ENCODE results near the gene PIAS2.
"Not testable (repeated sequence)": the region's sequence is repeated elsewhere in the genome, so short reads cannot be mapped to it uniquely, and the experiment has no call there.

Gene PIAS2

DNA sequence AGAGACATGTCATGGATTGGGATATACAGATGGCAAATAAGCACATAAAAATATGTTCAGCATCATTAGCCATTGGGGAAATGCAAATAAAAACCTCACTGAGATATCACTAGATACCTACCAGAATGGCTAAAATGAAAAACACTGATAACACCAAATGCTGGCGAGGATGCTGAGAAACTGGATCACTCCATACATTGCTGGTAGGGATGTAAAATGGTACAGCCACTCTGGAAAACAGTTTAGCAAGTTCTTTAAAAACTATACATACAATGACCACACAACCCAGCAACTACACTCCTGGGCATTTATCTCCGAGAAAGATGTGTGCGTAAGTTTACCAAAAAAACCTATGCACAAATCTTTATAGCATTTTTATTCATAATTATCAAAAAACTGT lies 13.9 kb downstream of the PIAS2 start:
- DNase-seq (ENCODE audit: low read depth): no peak

DNA sequence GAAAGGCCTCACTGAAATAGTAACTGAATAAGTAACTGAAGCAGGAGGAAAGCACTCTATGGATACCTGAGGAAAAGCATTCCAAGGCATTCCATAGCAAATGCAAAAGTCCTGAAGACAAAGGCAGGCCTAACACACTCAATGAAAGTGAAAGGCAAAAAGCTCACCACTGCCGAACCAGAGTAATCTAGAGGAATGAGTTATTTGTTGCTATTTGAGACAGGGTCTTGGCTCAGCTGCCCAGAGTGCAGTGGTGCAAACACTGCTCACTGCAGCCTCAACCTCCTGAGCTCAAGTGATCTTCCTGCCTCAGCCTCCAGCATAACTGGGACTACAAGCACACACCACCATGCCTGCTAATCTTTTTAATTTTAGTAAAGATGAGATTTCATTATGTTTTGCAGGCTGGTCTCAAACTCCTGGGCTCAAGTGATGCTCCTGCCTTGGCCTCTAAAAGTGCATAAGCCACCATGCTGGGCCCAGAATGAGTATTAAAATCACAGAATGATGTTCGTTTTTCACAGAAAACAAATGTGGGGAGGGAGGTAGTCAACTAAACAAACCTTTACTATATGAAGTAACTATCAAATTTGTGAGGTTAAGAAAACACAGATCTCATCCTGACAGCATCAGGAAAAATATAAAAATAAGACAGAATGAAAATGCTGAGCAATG lies 17.9 kb downstream of the PIAS2 start:
- no peak for DNase-seq (ENCODE audit: low read depth)

DNA sequence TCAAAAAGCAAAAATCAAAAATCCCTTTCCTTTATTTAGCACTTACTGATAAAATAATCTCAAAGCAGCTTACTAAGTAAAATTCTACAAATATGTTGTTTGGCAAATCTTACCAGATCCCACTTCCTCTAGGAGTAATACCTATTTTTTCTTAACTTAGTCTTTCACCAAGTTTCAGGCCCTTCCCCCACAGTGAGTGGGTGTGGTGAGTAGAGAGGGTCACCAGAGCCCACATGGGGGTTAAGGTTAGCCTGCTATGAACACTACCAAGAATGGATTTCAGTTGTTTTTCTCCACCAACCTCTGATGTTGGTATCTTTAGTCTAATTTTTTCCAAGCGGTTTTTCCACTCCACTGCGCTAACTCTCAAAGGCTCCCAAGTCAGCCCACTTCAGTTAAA lies 23.2 kb downstream of the PIAS2 start:
- no peak for DNase-seq (ENCODE audit: low read depth)

- no peak for DNase-seq (ENCODE audit: low read depth)
Measured at GRCh38 chr18:46893360-46893759, 23.9 kb downstream of the PIAS2 start.

- no peak for DNase-seq (ENCODE audit: low read depth)
Measured at GRCh38 chr18:46892842-46893241, 24.5 kb downstream of the PIAS2 start.

DNA sequence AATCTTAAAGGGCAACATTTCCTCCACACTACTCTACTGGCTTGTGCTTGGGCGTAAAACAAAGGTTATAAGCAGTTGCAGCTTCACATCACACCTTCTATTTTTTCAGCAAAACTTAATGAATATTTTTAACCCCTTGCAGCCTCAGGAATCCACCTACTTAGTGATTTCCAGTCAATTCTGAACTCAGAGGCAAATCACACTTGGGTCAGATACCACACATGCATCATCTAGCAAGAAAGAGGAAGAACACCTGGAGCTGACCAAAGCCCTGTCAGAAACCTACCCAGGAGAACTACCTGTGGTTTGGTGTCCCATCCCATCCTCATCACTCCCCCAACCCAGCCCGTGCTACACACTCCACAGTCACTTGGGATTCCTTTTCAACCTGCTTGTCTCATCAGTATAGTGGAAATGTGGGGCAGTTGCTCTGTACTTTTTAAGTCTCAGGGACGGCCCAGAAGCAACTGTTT lies 25.5 kb downstream of the PIAS2 start:
- no peak for DNase-seq (ENCODE audit: low read depth)

- no peak for DNase-seq (ENCODE audit: low read depth)
Measured at GRCh38 chr18:46888965-46889364, 28.3 kb downstream of the PIAS2 start.

DNA sequence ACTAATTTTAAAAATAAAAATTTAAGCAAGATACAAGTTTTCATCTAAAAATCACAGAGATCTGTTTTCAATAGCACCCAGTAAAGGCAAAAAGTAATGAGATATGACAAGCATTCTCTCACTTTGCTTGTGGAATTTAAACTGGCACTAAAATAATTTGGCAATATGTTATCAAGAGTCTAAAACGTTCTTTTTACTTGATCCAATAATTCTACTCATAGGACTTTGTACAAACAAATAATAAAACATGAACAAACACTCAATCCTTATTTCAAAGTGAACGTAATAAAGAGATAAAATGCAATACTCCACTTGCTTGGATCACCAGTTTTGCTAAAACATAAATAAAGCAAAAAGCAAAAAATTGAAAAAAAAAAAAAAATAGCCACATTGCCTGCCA lies 30.4 kb downstream of the PIAS2 start:
- no peak for DNase-seq (ENCODE audit: low read depth)

GRCh38 chr18:46883180-46883579 lies 34.1 kb downstream of the PIAS2 start:
- no peak for DNase-seq (ENCODE audit: low read depth)

DNA sequence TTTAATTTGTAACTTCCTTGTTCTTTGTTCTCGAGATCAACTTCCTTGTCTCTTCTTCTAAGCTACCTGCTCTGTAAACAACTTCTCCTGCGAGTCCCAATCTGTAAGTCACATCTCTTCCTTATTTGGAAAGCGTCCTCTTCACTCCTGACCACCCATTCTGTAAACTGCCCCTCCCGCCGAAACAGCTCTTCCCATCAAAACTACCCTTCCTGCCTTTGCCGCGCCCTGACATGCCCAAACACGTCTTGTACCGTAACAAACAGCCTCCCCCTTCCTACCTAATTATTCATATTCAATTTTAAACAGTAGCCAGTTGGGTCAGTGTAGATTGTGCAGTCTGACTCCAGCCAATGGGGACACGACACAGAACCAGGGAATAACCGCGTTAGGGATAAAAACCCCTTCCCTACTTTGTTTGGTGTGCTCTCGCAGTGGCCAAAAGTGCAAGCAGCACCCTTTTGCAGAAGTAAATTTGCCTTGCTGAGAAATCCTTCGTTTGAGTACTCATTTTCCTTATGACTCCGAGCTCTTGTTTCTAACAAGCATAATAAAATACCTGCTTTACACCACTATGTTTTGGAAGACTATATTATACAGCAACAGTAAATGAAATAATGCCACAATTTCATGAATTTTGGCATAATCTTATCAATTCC lies 39.8 kb downstream of the PIAS2 start:
- no peak for DNase-seq (ENCODE audit: low read depth)

GRCh38 chr18:46868169-46868921 lies 49.0 kb downstream of the PIAS2 start:
- no peak for DNase-seq (ENCODE audit: low read depth)

DNA sequence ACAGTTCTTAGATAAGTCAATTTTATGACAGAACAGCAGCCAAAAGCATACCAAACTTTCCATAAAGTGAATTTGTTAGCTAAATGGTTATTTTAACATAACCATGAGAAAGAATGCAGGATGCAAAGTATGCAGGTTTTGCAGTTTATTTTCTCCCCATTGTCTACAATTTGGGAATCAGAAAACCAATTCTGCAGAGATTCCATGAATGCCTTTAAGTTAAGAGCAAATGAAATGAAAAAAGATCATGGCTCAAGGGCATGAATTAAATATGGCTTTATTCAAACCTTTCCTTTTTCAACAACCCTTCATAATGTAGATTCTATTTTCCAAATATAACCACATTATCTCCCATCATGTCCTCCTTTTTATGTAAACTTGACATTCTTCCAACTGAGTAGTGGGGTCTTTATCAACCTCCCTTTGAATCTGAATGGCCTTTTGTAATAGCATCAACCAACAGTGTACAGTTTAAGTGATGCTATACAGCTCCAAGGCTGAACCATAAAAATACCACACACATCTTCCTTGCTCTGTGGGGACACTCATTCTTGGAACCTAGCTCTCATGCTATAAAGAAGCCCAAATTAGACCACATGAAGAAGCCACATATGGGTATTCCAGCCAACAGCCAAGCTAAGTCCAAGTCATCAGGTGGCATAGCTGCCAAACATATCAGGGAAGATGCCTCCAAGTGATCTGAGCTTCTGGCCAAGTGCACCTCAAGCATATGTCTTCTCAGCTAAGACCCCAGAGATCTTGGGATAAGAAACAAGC lies 49.8 kb downstream of the PIAS2 start:
- DNase-seq (ENCODE audit: low read depth): no peak

GRCh38 chr18:46866523-46866922 lies 50.8 kb downstream of the PIAS2 start:
- DNase-seq (ENCODE audit: low read depth): no peak

DNA sequence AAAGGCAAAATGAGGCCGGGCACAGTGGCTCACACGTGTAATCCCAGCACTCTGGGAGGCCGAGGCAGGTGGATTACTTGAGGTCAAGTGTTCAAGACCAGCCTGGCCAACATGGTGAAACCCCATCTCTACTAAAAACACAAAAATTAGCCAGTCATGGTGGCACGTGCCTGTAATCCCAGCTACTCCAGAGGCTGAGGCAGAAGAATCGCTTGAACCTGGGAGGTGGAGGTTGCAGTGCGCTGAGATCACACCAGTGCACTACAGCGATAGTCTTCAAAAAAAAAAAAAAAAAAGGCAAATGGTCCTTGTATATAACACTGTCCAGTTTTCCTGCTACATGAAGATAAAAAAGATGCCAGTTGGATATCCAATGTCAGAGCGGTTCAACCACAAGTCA lies 52.1 kb downstream of the PIAS2 start:
- not testable (repeated sequence) for DNase-seq (ENCODE audit: low read depth)

DNA sequence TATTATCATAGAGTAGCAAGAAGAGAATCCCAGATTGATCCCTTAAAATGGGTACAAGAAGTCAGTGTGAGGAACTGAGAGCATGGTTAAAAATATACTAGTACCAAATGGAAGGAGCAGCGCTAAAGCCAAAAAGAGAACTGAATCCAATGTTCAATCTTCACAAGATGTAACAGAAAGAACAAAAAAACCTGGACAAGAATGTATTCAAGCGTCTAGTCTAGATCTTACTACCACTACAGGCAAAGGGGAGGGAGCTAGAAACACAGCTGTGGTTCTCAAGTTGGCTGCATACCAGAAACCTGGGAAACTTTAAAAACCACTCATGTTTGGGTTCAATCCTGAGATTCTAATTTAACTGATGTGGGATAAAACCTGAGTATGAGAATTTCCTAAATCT lies 57.5 kb downstream of the PIAS2 start:
- DNase-seq (ENCODE audit: low read depth): no peak

GRCh38 chr18:46858290-46858689 lies 59.0 kb downstream of the PIAS2 start:
- DNase-seq (ENCODE audit: low read depth): no peak

DNA sequence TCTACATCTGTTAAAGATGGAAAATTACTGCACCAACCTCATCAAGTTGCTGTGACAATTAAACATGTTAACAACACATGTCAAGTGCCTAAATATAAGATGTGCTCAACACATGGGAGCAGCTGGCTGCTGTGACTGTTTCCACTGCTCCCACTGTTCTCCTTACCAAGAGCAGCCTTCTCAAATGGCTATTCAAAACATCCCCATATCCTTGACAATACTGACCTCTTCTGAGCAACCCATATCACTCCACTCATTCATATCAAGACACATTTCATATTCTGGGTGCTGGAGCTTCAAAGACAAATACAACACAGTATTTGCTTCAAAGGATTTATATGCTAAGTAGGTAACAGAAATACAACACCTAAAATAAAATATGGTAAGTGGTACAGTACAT lies 60.3 kb downstream of the PIAS2 start:
- DNase-seq (ENCODE audit: low read depth): no peak

- DNase-seq (ENCODE audit: low read depth): no peak
Measured at GRCh38 chr18:46849007-46849406, 68.3 kb downstream of the PIAS2 start.

- no peak for DNase-seq (ENCODE audit: low read depth)
Measured at GRCh38 chr18:46843372-46843771, 73.9 kb downstream of the PIAS2 start.

- DNase-seq (ENCODE audit: low read depth): no peak
Measured at GRCh38 chr18:46842583-46842982, 74.7 kb downstream of the PIAS2 start.

GRCh38 chr18:46833899-46834298 lies 83.4 kb downstream of the PIAS2 start:
- no peak for DNase-seq (ENCODE audit: low read depth)

DNA sequence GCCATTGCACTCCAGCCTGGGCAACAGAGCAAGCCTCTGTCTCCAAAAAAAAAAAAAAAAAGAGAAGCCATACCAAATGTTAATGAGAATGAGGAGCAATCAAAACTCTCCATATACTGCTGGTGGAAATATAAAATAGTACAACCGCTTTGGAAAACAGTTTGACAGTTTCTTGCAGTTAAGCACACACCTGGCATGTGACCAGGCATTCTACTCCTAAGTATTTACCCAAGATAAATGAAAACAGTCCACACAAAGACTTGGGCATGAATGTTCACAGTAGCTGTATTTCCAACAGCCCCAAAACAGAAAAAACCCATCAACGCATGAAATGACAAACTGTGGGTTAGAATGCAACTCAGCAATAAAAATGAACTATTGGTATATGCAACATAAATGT lies 84.5 kb downstream of the PIAS2 start:
- DNase-seq (ENCODE audit: low read depth): no peak
